Left hindlimb (tissue), 1 donor: ENCODE measurements around the gene HOXA3.

Experiments used
- DNase-seq: peaks from one replicate; pipeline ENCODE4 v3.0.0-alpha.2; 2018

HOXA3 gene

GRCh38 chr7:27151931-27152815 lies at the start of gene HOXA3:
Gene HOXA3, minus strand, starts transcription at chr7:27152583. Its CDS starts 41,943 bp downstream, at chr7:27110640.
- peak; percentile 85 for DNase-seq

GRCh38 chr7:27201580-27202017 lies 49.2 kb upstream of the HOXA3 start:
- DNase-seq, result no peak

GRCh38 chr7:27200761-27201579 lies 48.6 kb upstream of the HOXA3 start:
- DNase-seq, result no peak

- no peak for DNase-seq
Observed at GRCh38 chr7:27199849-27200760, 47.7 kb upstream of the HOXA3 start, which contains the start of gene HOXA13. Gene HOXA13, minus strand, starts transcription at chr7:27200091. Its CDS starts 14 bp downstream, at chr7:27200077.

GRCh38 chr7:27198871-27199801 lies 46.8 kb upstream of the HOXA3 start:
- no peak for DNase-seq

- DNase-seq, result no peak
Observed at GRCh38 chr7:27198138-27198841, 45.9 kb upstream of the HOXA3 start.

GRCh38 chr7:27197137-27198042 lies 45.0 kb upstream of the HOXA3 start:
- no peak for DNase-seq

GRCh38 chr7:27196287-27196767 lies 43.9 kb upstream of the HOXA3 start:
- peak; percentile 84 for DNase-seq

- DNase-seq, result peak; percentile 22
Observed at GRCh38 chr7:27194686-27195379, 42.5 kb upstream of the HOXA3 start.

GRCh38 chr7:27194002-27194352 lies 41.6 kb upstream of the HOXA3 start:
- peak; percentile 40 for DNase-seq

GRCh38 chr7:27193335-27194001 lies 41.1 kb upstream of the HOXA3 start:
- DNase-seq, result no peak

GRCh38 chr7:27192546-27193334 lies 40.4 kb upstream of the HOXA3 start:
- peak; percentile 56 for DNase-seq

- peak; percentile 67 for DNase-seq
Observed at GRCh38 chr7:27191833-27192545, 39.6 kb upstream of the HOXA3 start.

- DNase-seq, result peak; percentile 25
Observed at GRCh38 chr7:27191161-27191731, 38.9 kb upstream of the HOXA3 start.

GRCh38 chr7:27189997-27190748 lies 37.8 kb upstream of the HOXA3 start:
- DNase-seq, result peak; percentile 28
